Stimulated activated naive CD4-positive, alpha-beta T cell treated with Interleukin-2 at 50 U/mL for 16 hours (primary cell): ENCODE results near the gene RNASEH2A.
"Not testable (repeated sequence)": the region's sequence is repeated elsewhere in the genome, so short reads cannot be mapped to it uniquely, and the experiment has no call there.

Experiments used
- DNase-seq: peaks from one replicate; lab custom pipeline; 2025; lab: John Stamatoyannopoulos, UW

Gene RNASEH2A

GRCh38 chr19:12793290-12794195, 12.8 kb upstream of the RNASEH2A start:
- DNase-seq, result peak; percentile 95

- no peak for DNase-seq
Measured at GRCh38 chr19:12794196-12794941, 12.0 kb upstream of the RNASEH2A start.

GRCh38 chr19:12794971-12795381, 11.4 kb upstream of the RNASEH2A start:
- DNase-seq, result no peak

GRCh38 chr19:12796146-12797071, 10.0 kb upstream of the RNASEH2A start:
- DNase-seq, result peak; percentile 67

GRCh38 chr19:12797141-12797587, 9.2 kb upstream of the RNASEH2A start:
- DNase-seq, result no peak

- not testable (repeated sequence) for DNase-seq
Measured at GRCh38 chr19:12797607-12798006, 8.8 kb upstream of the RNASEH2A start.

- no peak for DNase-seq
Measured at GRCh38 chr19:12799742-12800465, 6.5 kb upstream of the RNASEH2A start.

- DNase-seq, result no peak
Measured at GRCh38 chr19:12800466-12800770, 6.0 kb upstream of the RNASEH2A start.

GRCh38 chr19:12800923-12801465, 5.4 kb upstream of the RNASEH2A start:
- no peak for DNase-seq

GRCh38 chr19:12801466-12802266, 4.7 kb upstream of the RNASEH2A start, which contains the start of the genes PRDX2 and THSD8:
PRDX2 (minus strand) TSS chr19:12801800; CDS start chr19:12801261, 539 bp downstream.
THSD8 (plus strand) TSS chr19:12802069; CDS start chr19:12802072, 3 bp downstream.
- DNase-seq, result peak; percentile 70

GRCh38 chr19:12802267-12803106, 3.9 kb upstream of the RNASEH2A start:
- DNase-seq, result no peak

GRCh38 chr19:12804051-12804450, 2.3 kb upstream of the RNASEH2A start:
- no peak for DNase-seq

- no peak for DNase-seq
Measured at GRCh38 chr19:12815088-12815487, 8.7 kb downstream of the RNASEH2A start.

GRCh38 chr19:12817188-12817587, 10.8 kb downstream of the RNASEH2A start:
- DNase-seq, result not testable (repeated sequence)

GRCh38 chr19:12817810-12818209, 11.4 kb downstream of the RNASEH2A start:
- not testable (repeated sequence) for DNase-seq

- no peak for DNase-seq
Measured at GRCh38 chr19:12821761-12822160, 15.4 kb downstream of the RNASEH2A start.

- DNase-seq, result no peak
Measured at GRCh38 chr19:12825254-12826131, 19.1 kb downstream of the RNASEH2A start.

- no peak for DNase-seq
Measured at GRCh38 chr19:12828494-12828893, 22.1 kb downstream of the RNASEH2A start.
